IPS DF 19.7 (cell line): ENCODE results near the gene FBXL17.

Experiments used
- DNase-seq: peaks from one replicate; pipeline ENCODE4 v3.0.0-alpha.2; 2013; ENCODE audit warnings: low read depth, low spot score

The FBXL17 gene

GRCh38 chr5:107814183-107814827 is 567.6 kb downstream of the FBXL17 start:
- DNase-seq = no peak

- DNase-seq = no peak
These were observed 568.3 kb downstream of the FBXL17 start for GRCh38 chr5:107813559-107813958.

- DNase-seq = no peak
These were observed 569.2 kb downstream of the FBXL17 start for GRCh38 chr5:107812570-107813141.

- no peak for DNase-seq
These were observed 572.5 kb downstream of the FBXL17 start for GRCh38 chr5:107809201-107810034.
